KMS-11 (cell line): ENCODE data around the gene GFRA4.

ENCODE experiments used
- H2AFZ ChIP-seq: fragments of 200-600 bp; sonication (generic); 2 replicates; pipeline ENCODE4 v1.6.1; 2016; ENCODE audit warnings: antibody characterized with exemption, mixed run types, low read depth
- H3K27ac ChIP-seq: fragments of 200-600 bp; sonication (generic); 2 replicates; pipeline ENCODE4 v1.6.1; 2016; ENCODE audit warnings: mild to moderate bottlenecking, mixed run types
- H3K27me3 ChIP-seq: fragments of 200-600 bp; sonication (generic); 2 replicates; pipeline ENCODE4 v1.6.1; 2017; ENCODE audit warnings: mild to moderate bottlenecking, low read depth, mixed run types, moderate library complexity; ENCODE audit not compliant: insufficient read depth
- H3K36me3 ChIP-seq: fragments of 200-600 bp; sonication (generic); 2 replicates; pipeline ENCODE4 v1.6.1; 2017; ENCODE audit warnings: mild to moderate bottlenecking, mixed run types; ENCODE audit not compliant: insufficient read depth
- H3K4me1 ChIP-seq: fragments of 200-600 bp; sonication (generic); 2 replicates; pipeline ENCODE4 v1.6.1; 2016; ENCODE audit warnings: mild to moderate bottlenecking, low read depth, mixed run types; ENCODE audit not compliant: poor library complexity, severe bottlenecking
- H3K4me2 ChIP-seq: fragments of 200-600 bp; sonication (generic); 2 replicates; pipeline ENCODE4 v1.7.0; 2016; ENCODE audit warnings: mild to moderate bottlenecking, mixed run types
- H3K4me3 ChIP-seq: fragments of 200-600 bp; sonication (generic); IDR thresholded peaks from 2 replicates; pipeline ENCODE4 v1.6.1; 2017; ENCODE audit warnings: low read depth, low read length, mixed read lengths; ENCODE audit not compliant: insufficient read depth
- H3K79me2 ChIP-seq: fragments of 200-600 bp; sonication (generic); 2 replicates; pipeline ENCODE4 v1.6.1; 2016; ENCODE audit warnings: low read depth, mixed run types; ENCODE audit not compliant: insufficient read depth
- H3K9ac ChIP-seq: fragments of 200-600 bp; sonication (generic); 2 replicates; pipeline ENCODE4 v1.6.1; 2016; ENCODE audit warnings: mild to moderate bottlenecking, mixed run types
- H4K20me1 ChIP-seq: fragments of 200-600 bp; sonication (generic); 2 replicates; pipeline ENCODE4 v1.6.1; 2016; ENCODE audit warnings: mild to moderate bottlenecking, mixed run types; ENCODE audit not compliant: insufficient read depth
- TF ChIP-seq, protein P1 (sequence below): fragments of 200-600 bp; sonication (generic); conservative IDR thresholded peaks from 2 replicates; pipeline ENCODE4 v1.6.1; 2017; ENCODE audit warnings: low read depth, mild to moderate bottlenecking, antibody characterized with exemption, low read length, moderate library complexity, mixed read lengths

GFRA4 gene

GRCh38 chr20:3705491-3705969 is 42.3 kb upstream of the GFRA4 start:
- Histone ChIP-seq H3K4me1 (no peaks in the 10 kb centered on the region), H3K27me3 (no peaks in the 10 kb centered on the region), H2AFZ (no peak overlapping the region), H3K4me2 (no peak overlapping the region), H3K9ac (no peak overlapping the region), H4K20me1 (no peaks in the 10 kb centered on the region), H3K4me3 (no peak overlapping the region), H3K79me2 (no peaks in the 10 kb centered on the region), H3K27ac (no peak overlapping the region), H3K36me3 (no peaks in the 10 kb centered on the region)
- TF ChIP-seq, protein P1, sequence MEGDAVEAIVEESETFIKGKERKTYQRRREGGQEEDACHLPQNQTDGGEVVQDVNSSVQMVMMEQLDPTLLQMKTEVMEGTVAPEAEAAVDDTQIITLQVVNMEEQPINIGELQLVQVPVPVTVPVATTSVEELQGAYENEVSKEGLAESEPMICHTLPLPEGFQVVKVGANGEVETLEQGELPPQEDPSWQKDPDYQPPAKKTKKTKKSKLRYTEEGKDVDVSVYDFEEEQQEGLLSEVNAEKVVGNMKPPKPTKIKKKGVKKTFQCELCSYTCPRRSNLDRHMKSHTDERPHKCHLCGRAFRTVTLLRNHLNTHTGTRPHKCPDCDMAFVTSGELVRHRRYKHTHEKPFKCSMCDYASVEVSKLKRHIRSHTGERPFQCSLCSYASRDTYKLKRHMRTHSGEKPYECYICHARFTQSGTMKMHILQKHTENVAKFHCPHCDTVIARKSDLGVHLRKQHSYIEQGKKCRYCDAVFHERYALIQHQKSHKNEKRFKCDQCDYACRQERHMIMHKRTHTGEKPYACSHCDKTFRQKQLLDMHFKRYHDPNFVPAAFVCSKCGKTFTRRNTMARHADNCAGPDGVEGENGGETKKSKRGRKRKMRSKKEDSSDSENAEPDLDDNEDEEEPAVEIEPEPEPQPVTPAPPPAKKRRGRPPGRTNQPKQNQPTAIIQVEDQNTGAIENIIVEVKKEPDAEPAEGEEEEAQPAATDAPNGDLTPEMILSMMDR = no peak

DNA sequence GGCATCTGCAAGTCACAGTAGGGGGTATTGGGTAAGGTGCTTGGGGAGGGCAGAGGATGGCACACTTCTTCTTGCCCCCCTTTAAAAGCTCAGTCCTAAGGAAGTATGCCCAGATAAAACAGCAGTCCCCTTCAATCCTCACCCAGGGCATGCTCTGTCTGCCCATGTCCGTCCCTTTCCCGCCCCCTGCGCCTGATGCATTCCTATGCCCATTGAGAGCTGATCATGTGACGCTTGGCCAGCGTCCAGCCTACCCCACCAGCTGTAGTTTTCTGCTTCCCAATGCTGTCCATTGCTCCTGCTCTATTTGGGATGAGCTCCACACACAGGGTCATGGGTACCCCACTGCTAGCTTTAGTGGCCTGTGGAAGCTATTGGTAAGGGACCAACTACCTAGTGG is 40.9 kb upstream of the GFRA4 start:
- Histone ChIP-seq H3K79me2 (no peaks in the 10 kb centered on the region), H3K4me1 (no peaks in the 10 kb centered on the region), H3K9ac (no peak overlapping the region), H3K4me2 (no peak overlapping the region), H3K27me3 (no peaks in the 10 kb centered on the region), H4K20me1 (no peaks in the 10 kb centered on the region), H3K27ac (no peak overlapping the region), H3K36me3 (no peaks in the 10 kb centered on the region), H2AFZ (no peak overlapping the region), H3K4me3 (no peak overlapping the region)
- TF ChIP-seq, protein P1 = no peak

DNA sequence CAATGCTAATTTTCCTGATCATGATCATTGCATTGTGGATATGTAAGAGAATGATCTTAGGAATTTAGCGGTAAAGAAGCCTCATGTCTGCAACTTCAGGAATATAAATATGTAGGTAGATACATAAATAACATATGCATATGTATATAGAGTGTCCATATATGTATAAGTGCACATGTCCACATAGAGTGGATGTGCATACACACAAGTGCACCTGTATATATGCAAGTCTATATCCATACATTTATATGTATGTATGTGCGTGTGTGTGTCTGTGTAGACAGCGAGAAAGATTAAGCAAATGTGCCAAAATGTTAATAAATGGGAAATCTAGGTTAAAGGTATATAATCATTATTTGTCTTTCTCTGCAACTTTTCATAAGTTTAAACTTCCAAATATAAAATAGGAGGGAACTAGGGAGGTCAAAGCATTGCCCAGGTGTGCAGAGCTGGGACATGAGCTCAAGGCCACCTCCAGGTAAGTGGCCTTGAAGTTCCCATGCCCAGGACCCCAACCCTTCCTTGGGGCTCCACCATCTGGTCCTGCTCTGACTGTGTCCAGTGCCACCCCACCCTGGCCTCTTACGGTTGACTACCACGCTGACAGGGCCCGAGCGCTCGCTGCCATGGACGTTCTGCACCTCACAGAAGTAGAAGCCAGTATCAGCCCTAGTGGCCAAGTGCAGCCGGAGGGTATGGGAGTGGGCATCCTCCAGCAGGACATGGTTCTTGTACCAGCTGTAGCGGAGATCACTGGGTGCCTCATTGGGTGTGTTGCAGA is 39.6 kb upstream of the GFRA4 start:
- no peaks in the 10 kb centered on the region for H3K4me1 ChIP-seq
- H3K79me2 ChIP-seq = no peaks in the 10 kb centered on the region
- H3K27ac ChIP-seq = no peak overlapping the region
- no peaks in the 10 kb centered on the region for H4K20me1 ChIP-seq
- H3K9ac ChIP-seq = no peak overlapping the region
- H3K4me2 ChIP-seq = no peak overlapping the region
- H2AFZ ChIP-seq = no peak overlapping the region
- no peaks in the 10 kb centered on the region for H3K36me3 ChIP-seq
- H3K4me3 ChIP-seq = no peak overlapping the region
- no peaks in the 10 kb centered on the region for H3K27me3 ChIP-seq
- TF ChIP-seq, protein P1 = no peak

DNA sequence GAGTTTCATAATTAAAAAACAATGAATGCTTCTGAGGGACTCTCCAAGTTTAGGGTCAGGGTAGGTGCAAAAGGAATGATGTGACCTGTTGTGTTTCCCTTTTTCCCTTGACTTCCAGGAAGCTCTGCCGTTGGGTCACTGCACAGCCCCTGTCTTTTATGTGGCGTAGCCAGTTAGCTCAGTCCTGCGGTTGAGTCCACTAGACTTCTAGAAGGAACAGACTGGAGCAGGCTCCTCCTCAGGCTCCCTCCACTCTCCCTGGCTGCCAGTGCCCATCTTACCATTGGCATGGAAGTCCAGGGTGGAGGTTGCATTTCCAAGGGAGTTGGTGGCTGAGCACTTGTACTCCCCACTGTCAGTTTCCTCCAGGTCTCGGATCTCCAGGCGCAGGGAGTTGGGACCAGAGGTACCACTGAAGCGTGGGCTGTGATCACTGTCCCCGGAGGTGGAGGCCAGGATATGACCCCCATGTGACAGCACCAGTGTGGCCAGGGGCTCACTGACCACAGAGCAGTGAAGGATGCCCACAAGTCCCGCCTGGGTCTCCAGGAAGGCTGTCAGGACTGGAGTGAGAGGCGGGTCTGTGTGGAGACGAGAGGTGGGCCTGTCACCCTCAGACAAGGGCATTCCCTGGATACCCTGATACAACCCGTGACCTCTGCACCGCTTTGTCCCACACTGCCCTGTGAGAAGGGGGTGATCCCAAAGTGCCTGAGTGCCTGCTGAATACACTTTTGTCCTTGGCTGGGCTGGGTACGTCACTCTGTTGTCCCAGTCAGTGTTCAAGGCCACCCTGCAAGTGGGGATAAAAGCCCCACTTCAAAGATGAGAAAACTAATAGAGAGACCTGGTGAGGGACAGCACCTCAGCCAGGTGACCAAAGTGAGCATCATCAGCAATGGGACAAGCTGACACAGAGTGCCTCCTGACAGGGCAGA is 38.1 kb upstream of the GFRA4 start:
- H3K27me3 ChIP-seq = no peaks in the 10 kb centered on the region
- H2AFZ ChIP-seq = no peak overlapping the region
- H3K4me1 ChIP-seq = no peaks in the 10 kb centered on the region
- TF ChIP-seq, protein P1 = no peak
- H3K27ac ChIP-seq = no peak overlapping the region
- H4K20me1 ChIP-seq = no peaks in the 10 kb centered on the region
- H3K79me2 ChIP-seq = no peaks in the 10 kb centered on the region
- H3K4me3 ChIP-seq = no peak overlapping the region
- no peak overlapping the region for H3K4me2 ChIP-seq
- no peak overlapping the region for H3K9ac ChIP-seq
- H3K36me3 ChIP-seq = no peaks in the 10 kb centered on the region
